GM12878 (cell line): ENCODE results near the gene RAD51B.

ENCODE experiments used
- BACH1 ChIP-seq: fragments of 450-650 bp; IDR thresholded peaks from 2 replicates; pipeline ENCODE4 v1.6.1; 2017; ENCODE audit warnings: mild to moderate bottlenecking, borderline replicate concordance
- CBFB ChIP-seq: IDR thresholded peaks from 2 replicates; pipeline ENCODE4 v1.6.1; 2016; ENCODE audit warnings: antibody characterized with exemption, low read depth
- CHD2 ChIP-seq: IDR thresholded peaks from 2 replicates; pipeline ENCODE4 v1.6.1; 2011; ENCODE audit warnings: low read depth, low read length, improper control_type of control experiment, borderline replicate concordance
- EP300 ChIP-seq, 2 experiments: fragments of 150-350 bp in 1 of 2; IDR thresholded peaks; 2 replicates each; pipeline ENCODE4 v1.6.1; 2011 to 2012; ENCODE audit warnings: low read depth in 2 of 2, low read length in 2 of 2, borderline replicate concordance in 1 of 2, improper control_type of control experiment in 1 of 2, inconsistent platforms in 1 of 2; ENCODE audit not compliant: control insufficient read depth in 1 of 2
- EZH2 ChIP-seq: IDR thresholded peaks from 2 replicates; pipeline ENCODE4 v1.6.1; 2012; ENCODE audit warnings: low read depth, mild to moderate bottlenecking, control low read depth, inconsistent platforms, low read length, borderline replicate concordance; ENCODE audit not compliant: control insufficient read depth
- GABPA ChIP-seq: IDR thresholded peaks from 2 replicates; pipeline ENCODE4 v1.6.1; 2014; ENCODE audit warnings: antibody characterized with exemption, low read depth, mild to moderate bottlenecking, inconsistent platforms
- MAX ChIP-seq: IDR thresholded peaks from 2 replicates; pipeline ENCODE4 v1.6.1; 2012; ENCODE audit warnings: low read depth, low read length, improper control_type of control experiment
- PML ChIP-seq: IDR thresholded peaks from 2 replicates; pipeline ENCODE4 v1.6.1; 2012; ENCODE audit warnings: low read length, inconsistent platforms
- POLR2A ChIP-seq: IDR thresholded peaks from 2 replicates; pipeline ENCODE4 v1.6.1; 2011; ENCODE audit warnings: low read depth, mild to moderate bottlenecking, low read length
- POLR2AphosphoS5 ChIP-seq: IDR thresholded peaks from 2 replicates; pipeline ENCODE4 v1.6.1; 2011; ENCODE audit warnings: mild to moderate bottlenecking, low read length, inconsistent platforms
- RCOR1 ChIP-seq: conservative IDR thresholded peaks from 2 replicates; pipeline ENCODE4 v1.6.1; 2012; ENCODE audit warnings: low read depth, low read length, improper control_type of control experiment
- TCF7 ChIP-seq: IDR thresholded peaks from 2 replicates; pipeline ENCODE4 v1.6.1; 2014; ENCODE audit warnings: antibody characterized with exemption, borderline replicate concordance
- TF ChIP-seq, protein P1 (sequence below): IDR thresholded peaks from 2 replicates; pipeline ENCODE4 v1.6.1; 2011; ENCODE audit warnings: borderline replicate concordance, low read depth, mild to moderate bottlenecking, moderate library complexity, low read length; ENCODE audit not compliant: insufficient read depth, poor library complexity, severe bottlenecking
- TF ChIP-seq, protein P2 (sequence below), 3 experiments: IDR thresholded peaks in 2 of 3; conservative IDR thresholded peaks in 1 of 3; 2 replicates each; pipeline ENCODE4 v1.5.1; 2011; ENCODE audit warnings: low read depth in 3 of 3, low read length in 3 of 3, mild to moderate bottlenecking in 3 of 3, control low read depth in 2 of 3, moderate library complexity in 2 of 3, inconsistent platforms in 1 of 3, mixed read lengths in 1 of 3; ENCODE audit not compliant: control insufficient read depth in 2 of 3, insufficient read depth in 1 of 3; ENCODE audit errors: extremely low read depth in 1 of 3

DNA sequence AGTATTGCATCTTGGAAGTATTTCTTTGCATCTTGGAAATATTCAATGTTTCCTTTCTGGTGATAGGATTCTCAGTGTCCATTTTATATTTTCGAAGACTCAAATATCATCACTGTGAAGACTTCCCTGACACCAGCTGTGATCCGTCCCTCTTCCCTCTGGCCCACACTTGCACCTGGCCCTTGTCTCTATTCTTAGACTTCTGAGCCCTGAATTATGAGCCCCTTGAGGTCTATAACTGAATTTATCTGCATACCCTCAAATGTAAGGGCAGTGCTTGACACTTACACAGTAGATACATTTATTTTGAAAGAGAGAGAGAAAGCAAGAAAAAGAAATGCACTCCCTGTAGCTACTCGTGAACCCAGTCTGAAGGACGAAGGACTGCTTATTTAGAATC, 596.6 kb downstream of the RAD51B start:
- TF ChIP-seq, protein P1, sequence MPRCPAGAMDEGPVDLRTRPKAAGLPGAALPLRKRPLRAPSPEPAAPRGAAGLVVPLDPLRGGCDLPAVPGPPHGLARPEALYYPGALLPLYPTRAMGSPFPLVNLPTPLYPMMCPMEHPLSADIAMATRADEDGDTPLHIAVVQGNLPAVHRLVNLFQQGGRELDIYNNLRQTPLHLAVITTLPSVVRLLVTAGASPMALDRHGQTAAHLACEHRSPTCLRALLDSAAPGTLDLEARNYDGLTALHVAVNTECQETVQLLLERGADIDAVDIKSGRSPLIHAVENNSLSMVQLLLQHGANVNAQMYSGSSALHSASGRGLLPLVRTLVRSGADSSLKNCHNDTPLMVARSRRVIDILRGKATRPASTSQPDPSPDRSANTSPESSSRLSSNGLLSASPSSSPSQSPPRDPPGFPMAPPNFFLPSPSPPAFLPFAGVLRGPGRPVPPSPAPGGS: no peak
- TF ChIP-seq EZH2 (no peak), MAX (no peak), POLR2AphosphoS5 (no peak), RCOR1 (no peak), TCF7 (no peak), CHD2 (no peak), EP300 (IDR thresholded peaks at IDR 0.05; ENCODE audit: borderline replicate concordance in 1 of 2, control insufficient read depth in 1 of 2, low read depth in 2 of 2, low read length in 2 of 2) (no peak), POLR2A (no peak), CBFB (no peak), PML (no peak), BACH1 (no peak), GABPA (no peak)
- TF ChIP-seq, protein P2, sequence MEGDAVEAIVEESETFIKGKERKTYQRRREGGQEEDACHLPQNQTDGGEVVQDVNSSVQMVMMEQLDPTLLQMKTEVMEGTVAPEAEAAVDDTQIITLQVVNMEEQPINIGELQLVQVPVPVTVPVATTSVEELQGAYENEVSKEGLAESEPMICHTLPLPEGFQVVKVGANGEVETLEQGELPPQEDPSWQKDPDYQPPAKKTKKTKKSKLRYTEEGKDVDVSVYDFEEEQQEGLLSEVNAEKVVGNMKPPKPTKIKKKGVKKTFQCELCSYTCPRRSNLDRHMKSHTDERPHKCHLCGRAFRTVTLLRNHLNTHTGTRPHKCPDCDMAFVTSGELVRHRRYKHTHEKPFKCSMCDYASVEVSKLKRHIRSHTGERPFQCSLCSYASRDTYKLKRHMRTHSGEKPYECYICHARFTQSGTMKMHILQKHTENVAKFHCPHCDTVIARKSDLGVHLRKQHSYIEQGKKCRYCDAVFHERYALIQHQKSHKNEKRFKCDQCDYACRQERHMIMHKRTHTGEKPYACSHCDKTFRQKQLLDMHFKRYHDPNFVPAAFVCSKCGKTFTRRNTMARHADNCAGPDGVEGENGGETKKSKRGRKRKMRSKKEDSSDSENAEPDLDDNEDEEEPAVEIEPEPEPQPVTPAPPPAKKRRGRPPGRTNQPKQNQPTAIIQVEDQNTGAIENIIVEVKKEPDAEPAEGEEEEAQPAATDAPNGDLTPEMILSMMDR (IDR thresholded peaks at IDR 0.05 in 2 of 3, conservative IDR thresholded peaks at IDR 0.05 in 1 of 3; ENCODE audit: control insufficient read depth in 2 of 3, extremely low read depth in 1 of 3, insufficient read depth in 1 of 3, low read depth in 3 of 3, low read length in 3 of 3): no peak
